Calu3 (cell line): ENCODE data around the gene HCRTR1. TPM values are rescaled to one million over a fixed set of nuclear protein-coding genes. Genes with fewer than 3 reads are reported as not detected.
A peak's percentile ranks its signal among the peaks of the same experiment; 100 is the strongest.

ENCODE experiments used
- BruUV-seq: library from RNA; stranded (reverse); fragments of 400-500 nt; replicated peaks from 2 replicates; lab custom pipeline; 2021; lab: Mats Ljungman, UMichigan
- CTCF ChIA-PET: fragments of 300-600 bp; sonication (Branson Sonifier 250); formaldehyde crosslinking; loops from one replicate; lab custom pipeline; 2022; ENCODE audit warnings: antibody characterized with exemption; lab: Charles Lee
- DNase-seq: peaks from one replicate; pipeline ENCODE4 v3.0.0; 2022
- H3K27ac Mint-ChIP-seq: one replicate; pipeline ENCODE4 v1.8.0; 2022; ENCODE audit warnings: mixed read lengths; ENCODE audit not compliant: unreplicated experiment
- H3K27me3 Mint-ChIP-seq: one replicate; pipeline ENCODE4 v1.8.0; 2022; ENCODE audit warnings: mixed read lengths; ENCODE audit not compliant: unreplicated experiment
- H3K36me3 Mint-ChIP-seq: one replicate; pipeline ENCODE4 v1.8.0; 2022; ENCODE audit warnings: mild to moderate bottlenecking, moderate library complexity, mixed read lengths; ENCODE audit not compliant: insufficient read depth, unreplicated experiment
- H3K4me1 Mint-ChIP-seq: one replicate; pipeline ENCODE4 v1.8.0; 2022; ENCODE audit warnings: mild to moderate bottlenecking, low read depth, mixed read lengths; ENCODE audit not compliant: unreplicated experiment
- H3K4me3 Mint-ChIP-seq: one replicate; pipeline ENCODE4 v1.8.0; 2022; ENCODE audit warnings: mild to moderate bottlenecking, low read depth, moderate library complexity, mixed read lengths; ENCODE audit not compliant: unreplicated experiment
- H3K9me3 Mint-ChIP-seq: one replicate; pipeline ENCODE4 v1.8.0; 2022; ENCODE audit warnings: low read depth, mixed read lengths; ENCODE audit not compliant: unreplicated experiment
- CTCF ChIP-seq: fragments of 200-600 bp; IDR thresholded peaks from one replicate; pipeline ENCODE4 v1.8.0; 2022; ENCODE audit warnings: antibody characterized with exemption; ENCODE audit not compliant: unreplicated experiment
- intact Hi-C: fragments of 100-400 bp; cut with micrococcal nuclease; formaldehyde crosslinking; loops from one replicate; pipeline ENCODE4 v1.10.0; 2022; ENCODE audit not compliant: unreplicated experiment
- total RNA-seq: library from RNA; stranded (reverse); gene quantifications from 2 replicates; pipeline ENCODE4 v1.2.3, GENCODE V29; 2022

HCRTR1 gene
- total RNA-seq, 1 experiment from 2014 or later: not detected

GRCh38 chr1:31570228-31570627 is 47.3 kb upstream of the HCRTR1 start:
- DNase-seq: no peak
- intact Hi-C loops: loop anchor here (10.0 kb wide), 1 partner anchor 365 kb away; the partner anchor contains the start of gene PTP4A2
- no peaks in the 10 kb centered on the region for H3K9me3 Mint-ChIP-seq
- no TSS peak for BruUV-seq
- no peak overlapping the region for H3K4me3 Mint-ChIP-seq
- H3K36me3 Mint-ChIP-seq: peaks cover 11% of the 10 kb centered on the region
- no peak overlapping the region for H3K27ac Mint-ChIP-seq
- TF ChIP-seq CTCF: no peak
- H3K4me1 Mint-ChIP-seq: peaks cover 69% of the 10 kb centered on the region
- H3K27me3 Mint-ChIP-seq: no peaks in the 10 kb centered on the region
- CTCF ChIA-PET: no interaction called here

- Mint-ChIP-seq H3K27ac (peak overlapping the region; percentile 22), H3K9me3 (no peaks in the 10 kb centered on the region), H3K4me1 (peaks cover 76% of the 10 kb centered on the region), H3K27me3 (no peaks in the 10 kb centered on the region), H3K4me3 (no peak overlapping the region), H3K36me3 (peaks cover 11% of the 10 kb centered on the region)
- DNase-seq: no peak
- no peak for TF ChIP-seq CTCF
- intact Hi-C loops: loop anchor here (10.0 kb wide), 1 partner anchor 364 kb away; the partner anchor contains the start of gene PTP4A2
- CTCF ChIA-PET: no interaction called here
- BruUV-seq: no TSS peak
Measured at GRCh38 chr1:31570906-31571305, 46.6 kb upstream of the HCRTR1 start.

- Mint-ChIP-seq H3K4me3 (no peak overlapping the region), H3K36me3 (peaks cover 5% of the 10 kb centered on the region), H3K9me3 (no peaks in the 10 kb centered on the region), H3K27ac (peak overlapping the region; percentile 22), H3K4me1 (peaks cover 83% of the 10 kb centered on the region), H3K27me3 (no peaks in the 10 kb centered on the region)
- CTCF ChIA-PET: interaction anchor here (0.6 kb wide), 1 partner anchor 14 kb away, joined by 4 read pairs; no protein-coding TSS in a partner anchor
- BruUV-seq: no TSS peak
- intact Hi-C loops: loop anchor here (10.0 kb wide), 1 partner anchor 363 kb away; the partner anchor contains the start of gene PTP4A2
- no peak for TF ChIP-seq CTCF
- DNase-seq: no peak
Measured at GRCh38 chr1:31571340-31572295, 45.9 kb upstream of the HCRTR1 start.

GRCh38 chr1:31572323-31573104 is 45.0 kb upstream of the HCRTR1 start:
- no peak for TF ChIP-seq CTCF
- Mint-ChIP-seq H3K36me3 (peaks cover 4% of the 10 kb centered on the region), H3K4me3 (no peak overlapping the region), H3K4me1 (peaks cover 83% of the 10 kb centered on the region), H3K9me3 (no peaks in the 10 kb centered on the region), H3K27ac (no peak overlapping the region), H3K27me3 (no peaks in the 10 kb centered on the region)
- no peak for DNase-seq
- intact Hi-C loops: loop anchor here (10.0 kb wide), 1 partner anchor 362 kb away; the partner anchor contains the start of gene PTP4A2
- BruUV-seq: no TSS peak
- CTCF ChIA-PET: interaction anchor here (0.6 to 0.7 kb wide), 2 partner anchors 9 to 15 kb away, joined by 3 to 4 read pairs; no protein-coding TSS in a partner anchor
